ENCODE results near the gene FMN2. TPM values are rescaled to one million over a fixed set of nuclear protein-coding genes. Genes with fewer than 3 reads are reported as not detected.

The FMN2 gene
- total RNA-seq, 2 donors from 2014 or later: 26.9 to 27.2 TPM

DNA sequence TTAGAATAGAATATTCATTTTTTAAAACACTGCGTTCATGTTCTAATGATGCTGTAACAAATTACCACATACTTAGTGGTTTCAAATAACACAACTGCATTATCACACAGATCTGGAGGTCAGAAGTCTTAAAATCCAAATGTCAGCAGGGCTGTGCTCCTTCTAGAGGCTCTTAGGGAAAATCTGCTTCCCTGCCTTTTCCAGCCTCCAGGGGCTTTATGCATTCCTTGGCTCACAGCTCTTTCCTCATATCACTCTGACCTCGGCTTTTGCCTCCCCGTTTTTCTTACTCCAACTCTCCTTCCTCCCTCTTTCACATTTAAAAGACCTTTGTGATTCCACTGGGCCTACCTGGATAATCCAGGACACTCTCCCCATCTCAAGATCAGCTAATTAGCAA, 18.6 kb upstream of the FMN2 start:
- H3K27me3 Mint-ChIP-seq (ENCODE audit: insufficient read depth): no peaks in the 10 kb centered on the region
- no peak overlapping the region for H3K4me3 Mint-ChIP-seq
- Histone ChIP-seq H3K36me3 (ENCODE audit: control insufficient read depth, insufficient read depth, low read length) (no peaks in the 10 kb centered on the region), H3K9ac (ENCODE audit: extremely low read depth, low read length, poor library complexity, severe bottlenecking) (no peak overlapping the region), H3K27ac (ENCODE audit: low read depth, low read length) (no peak overlapping the region), H3K4me3 (ENCODE audit: low read length) (no peak overlapping the region), H3K9me3 (ENCODE audit: control insufficient read depth, low read length) (peaks cover 4% of the 10 kb centered on the region), H3K4me1 (ENCODE audit: control insufficient read depth, insufficient read depth, low read length) (no peaks in the 10 kb centered on the region), H3K27me3 (ENCODE audit: control insufficient read depth, insufficient read depth, low read length, poor library complexity, severe bottlenecking) (no peaks in the 10 kb centered on the region)
- peaks cover 12% of the 10 kb centered on the region for H3K9me3 Mint-ChIP-seq
- peaks cover 15% of the 10 kb centered on the region for H3K4me1 Mint-ChIP-seq
- 70 to 74% methylated on average over 3 of the region's 3 CpGs for WGBS, 2 experiments (ENCODE audit: insufficient coverage in 1 of 2, insufficient read length in 1 of 2)
- no peak for DNase-seq
- H3K36me3 Mint-ChIP-seq (ENCODE audit: low read depth): no peaks in the 10 kb centered on the region
- no peak overlapping the region for H3K27ac Mint-ChIP-seq
- TF ChIP-seq, protein P1, sequence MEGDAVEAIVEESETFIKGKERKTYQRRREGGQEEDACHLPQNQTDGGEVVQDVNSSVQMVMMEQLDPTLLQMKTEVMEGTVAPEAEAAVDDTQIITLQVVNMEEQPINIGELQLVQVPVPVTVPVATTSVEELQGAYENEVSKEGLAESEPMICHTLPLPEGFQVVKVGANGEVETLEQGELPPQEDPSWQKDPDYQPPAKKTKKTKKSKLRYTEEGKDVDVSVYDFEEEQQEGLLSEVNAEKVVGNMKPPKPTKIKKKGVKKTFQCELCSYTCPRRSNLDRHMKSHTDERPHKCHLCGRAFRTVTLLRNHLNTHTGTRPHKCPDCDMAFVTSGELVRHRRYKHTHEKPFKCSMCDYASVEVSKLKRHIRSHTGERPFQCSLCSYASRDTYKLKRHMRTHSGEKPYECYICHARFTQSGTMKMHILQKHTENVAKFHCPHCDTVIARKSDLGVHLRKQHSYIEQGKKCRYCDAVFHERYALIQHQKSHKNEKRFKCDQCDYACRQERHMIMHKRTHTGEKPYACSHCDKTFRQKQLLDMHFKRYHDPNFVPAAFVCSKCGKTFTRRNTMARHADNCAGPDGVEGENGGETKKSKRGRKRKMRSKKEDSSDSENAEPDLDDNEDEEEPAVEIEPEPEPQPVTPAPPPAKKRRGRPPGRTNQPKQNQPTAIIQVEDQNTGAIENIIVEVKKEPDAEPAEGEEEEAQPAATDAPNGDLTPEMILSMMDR (conservative IDR thresholded peaks at IDR 0.05): peak; percentile 61

DNA sequence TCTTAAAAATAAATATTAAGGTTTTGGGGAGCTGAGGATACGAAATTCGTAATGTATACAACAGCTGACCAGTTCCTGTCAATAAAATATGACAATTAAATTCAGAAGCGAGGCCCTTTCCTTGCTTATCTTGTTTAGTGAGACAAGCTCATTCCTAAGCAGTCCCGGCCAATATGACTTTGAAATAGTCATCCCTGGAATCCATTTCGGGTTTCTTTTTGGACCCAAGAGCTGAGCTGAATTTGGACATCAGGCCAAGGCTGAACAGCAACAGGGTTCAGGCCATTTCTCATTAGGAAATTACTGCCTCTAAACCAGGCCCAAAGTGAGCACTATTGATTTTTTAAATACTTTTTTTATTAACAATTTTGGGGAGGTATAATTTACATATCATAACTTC, 17.3 kb upstream of the FMN2 start:
- Histone ChIP-seq H3K4me1 (ENCODE audit: control insufficient read depth, insufficient read depth, low read length) (no peaks in the 10 kb centered on the region), H3K27ac (ENCODE audit: low read depth, low read length) (no peak overlapping the region), H3K27me3 (ENCODE audit: control insufficient read depth, insufficient read depth, low read length, poor library complexity, severe bottlenecking) (no peaks in the 10 kb centered on the region), H3K9ac (ENCODE audit: extremely low read depth, low read length, poor library complexity, severe bottlenecking) (no peak overlapping the region), H3K4me3 (ENCODE audit: low read length) (no peak overlapping the region), H3K36me3 (ENCODE audit: control insufficient read depth, insufficient read depth, low read length) (no peaks in the 10 kb centered on the region), H3K9me3 (ENCODE audit: control insufficient read depth, low read length) (peaks cover 17% of the 10 kb centered on the region)
- peaks cover 7% of the 10 kb centered on the region for H3K36me3 Mint-ChIP-seq (ENCODE audit: low read depth)
- peaks cover 25% of the 10 kb centered on the region for H3K9me3 Mint-ChIP-seq
- 92 to 94% methylated on average over 3 to 5 of the region's 5 CpGs for WGBS, 2 experiments (ENCODE audit: insufficient coverage in 1 of 2, insufficient read length in 1 of 2)
- TF ChIP-seq, protein P1 (conservative IDR thresholded peaks at IDR 0.05): no peak
- DNase-seq: no peak
- H3K4me1 Mint-ChIP-seq: peaks cover 14% of the 10 kb centered on the region
- no peaks in the 10 kb centered on the region for H3K27me3 Mint-ChIP-seq (ENCODE audit: insufficient read depth)
- no peak overlapping the region for H3K27ac Mint-ChIP-seq
- no peak overlapping the region for H3K4me3 Mint-ChIP-seq

- 81 to 83% methylated on average over 2 to 3 of the region's 3 CpGs for WGBS, 2 experiments (ENCODE audit: insufficient coverage in 1 of 2, insufficient read length in 1 of 2)
- H3K27ac ChIP-seq (ENCODE audit: low read depth, low read length): no peak overlapping the region
- no peak overlapping the region for H3K4me3 Mint-ChIP-seq
- no peak for DNase-seq
- no peaks in the 10 kb centered on the region for H3K36me3 ChIP-seq (ENCODE audit: control insufficient read depth, insufficient read depth, low read length)
- H3K4me3 ChIP-seq (ENCODE audit: low read length): no peak overlapping the region
- H3K27me3 Mint-ChIP-seq (ENCODE audit: insufficient read depth): no peaks in the 10 kb centered on the region
- TF ChIP-seq, protein P1 (conservative IDR thresholded peaks at IDR 0.05): no peak
- peaks cover 22% of the 10 kb centered on the region for H3K9me3 ChIP-seq (ENCODE audit: control insufficient read depth, low read length)
- H3K9ac ChIP-seq (ENCODE audit: extremely low read depth, low read length, poor library complexity, severe bottlenecking): no peak overlapping the region
- peaks cover 29% of the 10 kb centered on the region for H3K9me3 Mint-ChIP-seq
- H3K27me3 ChIP-seq (ENCODE audit: control insufficient read depth, insufficient read depth, low read length, poor library complexity, severe bottlenecking): no peaks in the 10 kb centered on the region
- H3K36me3 Mint-ChIP-seq (ENCODE audit: low read depth): peaks cover 7% of the 10 kb centered on the region
- H3K27ac Mint-ChIP-seq: no peak overlapping the region
- no peaks in the 10 kb centered on the region for H3K4me1 ChIP-seq (ENCODE audit: control insufficient read depth, insufficient read depth, low read length)
- H3K4me1 Mint-ChIP-seq: peaks cover 14% of the 10 kb centered on the region
Measured at GRCh38 chr1:240074908-240075307, 16.8 kb upstream of the FMN2 start.

Data from endodermal cell (in vitro differentiated cells).